Renal pelvis (tissue), 12 donors: ENCODE data around the gene PIP5K1B. TPM values are rescaled to one million over a fixed set of nuclear protein-coding genes. Genes with fewer than 3 reads are reported as not detected.
A peak's percentile ranks its signal among the peaks of the same experiment; 100 is the strongest.
"Not testable (repeated sequence)": the region's sequence is repeated elsewhere in the genome, so short reads cannot be mapped to it uniquely, and the experiment has no call there.

Source experiments
- DNase-seq: peaks from one replicate; pipeline ENCODE4 v3.0.0-alpha.2; 2013
- long read RNA-seq, 16 experiments: transcript quantifications; one replicate each; lab custom pipeline, GENCODE V29; 2026
- polyA plus RNA-seq, 3 donors: library from polyadenylated mRNA; unstranded; fragments of 120-200 nt; gene quantifications; one replicate each; pipeline ENCODE4 v1.2.1, GENCODE V29; 2013; ENCODE audit not compliant: insufficient read length in 3 of 3

The PIP5K1B gene
- polyA plus RNA-seq: 1 to 10 TPM; 6.0 to 6.4 (median 6.3) TPM
- long read RNA-seq, donor 1: 0 reads
- long read RNA-seq, donor 2: 0 reads
- long read RNA-seq, donor 3, partial matches to known transcripts: 0 of 1 reads
- long read RNA-seq, donor 3, other reads (novel, unspliced or antisense): 0 of 1 reads
- long read RNA-seq, donor 4, partial matches to known transcripts: 0 of 1 reads
- long read RNA-seq, donor 4, other reads (novel, unspliced or antisense): 0 of 1 reads
- long read RNA-seq, donor 5: 0 reads
- long read RNA-seq, donor 6: 0 reads
- long read RNA-seq, donor 7: 0 reads
- long read RNA-seq, donor 8: 0 reads
- long read RNA-seq, donor 9: 0 reads
- long read RNA-seq, donor 10: 0 reads
- long read RNA-seq, donor 11: 0 reads
- long read RNA-seq, donor 12, partial matches to known transcripts: 0 of 1 reads
- long read RNA-seq, donor 12, other reads (novel, unspliced or antisense): 0 of 1 reads
- long read RNA-seq, donor 13: 0 reads
- long read RNA-seq, donor 14: 0 reads
- long read RNA-seq, donor 15, partial matches to known transcripts: 9 of 13 reads
- long read RNA-seq, donor 15, other reads (novel, unspliced or antisense): 0 of 13 reads
- long read RNA-seq, donor 16: 0 reads

DNA sequence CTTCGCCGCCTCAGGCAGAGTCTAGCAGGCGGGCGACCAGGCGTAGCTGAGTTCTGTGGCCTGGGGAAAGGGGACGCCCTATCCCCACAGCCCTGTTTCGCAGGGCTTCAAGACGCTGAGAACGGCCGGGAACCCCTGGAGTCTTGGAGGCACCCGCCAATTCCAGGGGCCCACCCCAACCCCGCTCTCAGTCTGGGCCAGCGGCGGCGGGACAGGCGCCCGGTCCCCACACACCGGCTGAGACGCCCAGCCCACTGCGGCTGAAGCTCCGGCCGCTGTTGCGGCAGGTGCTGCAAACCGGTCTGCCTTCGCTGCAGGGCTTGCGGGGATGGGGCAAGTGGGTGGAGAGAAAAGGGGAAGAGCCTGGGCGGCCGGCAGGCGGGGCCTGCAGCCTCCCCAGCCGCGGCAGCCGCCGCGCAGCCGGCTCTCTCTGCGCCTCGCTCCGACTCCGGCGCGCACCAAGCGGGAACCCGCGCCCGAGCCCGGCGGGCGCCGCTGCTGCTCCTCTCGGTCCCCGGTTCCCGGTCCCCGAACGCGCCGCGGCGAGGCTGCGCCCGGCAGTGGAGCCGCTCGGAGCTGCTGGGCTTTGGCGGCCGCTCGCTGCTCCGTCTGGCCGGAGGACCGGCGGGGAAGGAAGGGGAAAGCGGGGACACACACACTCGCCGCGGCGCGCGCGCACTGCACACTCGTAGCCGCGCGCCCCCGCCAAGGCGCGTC lies at the start of gene PIP5K1B:
Gene PIP5K1B (plus strand): TSS at position 427 of the 717 bp plus-strand sequence. CDS start 117,375 bp downstream, outside the sequence.
- DNase-seq: peak; percentile 74

- no peak for DNase-seq
Measured at GRCh38 chr9:68664036-68664435, 41.0 kb upstream of the PIP5K1B start.

DNA sequence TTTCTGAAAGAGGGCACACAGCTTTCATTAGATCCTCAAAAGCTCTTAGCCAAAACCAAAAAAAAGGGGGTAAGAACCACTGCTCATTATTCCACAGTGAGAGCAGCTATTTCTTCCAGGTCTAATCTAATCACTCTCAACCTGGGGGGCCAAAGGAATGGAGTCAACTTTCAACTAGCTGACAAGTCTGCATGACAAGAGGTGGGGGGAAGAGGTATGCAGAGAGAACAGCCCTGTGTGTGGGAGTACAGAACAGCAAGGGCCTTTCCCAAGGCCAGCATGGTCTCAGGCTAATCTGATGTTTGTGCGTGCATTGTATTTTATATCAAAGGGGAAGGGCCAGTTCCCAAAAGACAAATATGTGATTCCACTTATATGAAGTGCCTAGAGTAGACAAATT lies 36.9 kb upstream of the PIP5K1B start:
- no peak for DNase-seq

DNA sequence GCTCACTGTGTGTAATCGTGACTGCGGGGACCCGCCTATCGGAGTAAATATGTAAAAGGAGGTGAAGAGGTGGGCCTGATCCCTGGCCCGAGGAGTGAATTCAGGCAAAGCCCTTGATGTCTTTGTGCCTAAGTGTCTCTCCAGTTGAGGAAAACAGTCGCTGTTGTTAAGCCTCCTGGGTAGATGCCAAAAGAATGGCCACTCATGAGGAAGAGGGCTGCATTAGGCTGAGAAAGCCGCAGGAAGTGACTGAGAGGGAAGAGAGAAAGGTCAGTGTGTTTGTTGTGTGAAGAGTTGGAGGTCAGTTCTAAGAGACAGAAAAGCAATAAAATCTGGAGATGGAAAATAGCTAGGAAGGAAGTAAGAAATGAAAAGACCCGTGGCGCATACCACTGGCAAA lies 35.8 kb upstream of the PIP5K1B start:
- DNase-seq: peak; percentile 9

GRCh38 chr9:68672215-68672614 lies 32.8 kb upstream of the PIP5K1B start:
- no peak for DNase-seq

- no peak for DNase-seq
Measured at GRCh38 chr9:68672625-68673024, 32.4 kb upstream of the PIP5K1B start.

- DNase-seq: peak; percentile 11
Measured at GRCh38 chr9:68678430-68678829, 26.6 kb upstream of the PIP5K1B start.

DNA sequence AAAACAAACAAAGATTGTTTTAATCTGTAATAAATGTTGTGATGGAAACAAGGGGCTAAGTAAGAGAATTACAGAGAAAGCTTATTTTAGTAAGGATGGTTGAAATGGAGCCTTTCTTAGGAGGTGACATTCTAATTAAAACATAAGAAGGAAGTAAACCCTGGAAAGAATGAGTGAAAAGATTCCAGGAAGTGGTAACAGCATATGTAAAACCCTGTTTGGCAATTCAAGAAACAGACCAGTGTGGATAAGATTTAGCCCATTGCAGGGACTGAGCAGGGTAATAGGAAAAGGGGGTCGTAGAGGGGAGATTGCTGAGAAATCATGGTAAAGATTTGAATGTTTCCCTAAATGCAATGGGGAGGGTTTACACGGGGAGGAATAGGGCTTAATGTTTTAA lies 21.6 kb upstream of the PIP5K1B start:
- DNase-seq: no peak

GRCh38 chr9:68685213-68685612 lies 19.8 kb upstream of the PIP5K1B start:
- no peak for DNase-seq

DNA sequence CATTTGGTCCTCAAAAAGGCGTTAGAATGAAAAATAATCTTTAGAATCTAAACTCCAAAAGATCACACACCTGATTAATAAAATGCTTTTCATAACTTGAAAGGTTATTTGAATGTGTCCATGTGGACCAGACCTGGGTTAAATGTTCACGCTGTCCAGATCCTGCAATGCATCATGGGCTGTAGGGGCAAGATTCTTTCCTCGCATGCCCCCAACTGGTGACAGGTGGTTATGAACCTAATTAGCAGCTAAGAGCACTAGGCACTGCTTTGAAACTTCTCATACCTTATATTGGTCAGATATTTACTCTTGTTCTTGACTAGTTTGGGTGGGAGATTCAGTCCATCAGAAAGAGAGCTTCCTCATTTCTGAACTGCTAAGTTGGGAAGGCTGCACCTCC lies 19.3 kb upstream of the PIP5K1B start:
- no peak for DNase-seq

DNA sequence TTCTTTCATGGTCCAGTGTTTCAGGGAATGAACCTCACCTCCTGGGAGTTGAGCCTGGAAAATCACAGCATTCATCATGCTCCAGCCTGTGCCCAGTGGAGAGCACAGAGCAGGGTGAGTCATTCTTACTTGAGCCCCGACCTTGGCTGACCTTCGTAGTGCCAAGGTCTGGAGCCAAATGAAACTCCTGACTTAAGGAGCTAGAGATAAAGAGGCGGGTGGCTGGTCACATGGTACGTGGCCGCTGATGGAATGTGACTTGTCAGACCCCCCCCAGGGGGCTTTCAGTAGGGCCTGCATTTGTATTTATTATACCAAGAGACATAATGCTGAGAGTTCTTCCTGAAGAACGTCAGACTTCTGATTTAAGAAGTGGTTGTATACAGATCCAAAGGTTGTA lies 15.0 kb upstream of the PIP5K1B start:
- no peak for DNase-seq

DNA sequence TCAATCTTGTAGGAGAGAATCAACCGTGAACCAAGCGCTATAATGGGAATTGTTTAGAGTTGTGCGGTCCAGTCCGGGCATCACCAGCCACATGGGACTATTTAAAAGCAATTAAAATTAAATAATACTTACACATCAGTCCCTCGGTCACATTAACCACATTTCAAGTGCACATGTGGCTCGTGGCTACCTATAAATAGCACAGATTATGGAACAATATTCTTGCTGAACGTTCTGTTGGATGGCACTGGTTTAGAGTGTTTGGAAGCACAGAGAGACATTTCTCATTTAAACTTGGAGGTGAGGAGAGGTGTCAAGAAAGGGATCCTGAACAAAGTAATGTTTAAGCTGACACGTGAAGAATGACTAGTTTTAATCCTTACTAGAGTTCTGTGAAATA lies 12.5 kb upstream of the PIP5K1B start:
- no peak for DNase-seq

GRCh38 chr9:68694125-68694524 lies 10.9 kb upstream of the PIP5K1B start:
- DNase-seq: no peak

GRCh38 chr9:68697851-68698250 lies 7.2 kb upstream of the PIP5K1B start:
- no peak for DNase-seq

- no peak for DNase-seq
Measured at GRCh38 chr9:68698943-68699509, 6.0 kb upstream of the PIP5K1B start.

GRCh38 chr9:68699625-68700024 lies 5.4 kb upstream of the PIP5K1B start:
- not testable (repeated sequence) for DNase-seq

DNA sequence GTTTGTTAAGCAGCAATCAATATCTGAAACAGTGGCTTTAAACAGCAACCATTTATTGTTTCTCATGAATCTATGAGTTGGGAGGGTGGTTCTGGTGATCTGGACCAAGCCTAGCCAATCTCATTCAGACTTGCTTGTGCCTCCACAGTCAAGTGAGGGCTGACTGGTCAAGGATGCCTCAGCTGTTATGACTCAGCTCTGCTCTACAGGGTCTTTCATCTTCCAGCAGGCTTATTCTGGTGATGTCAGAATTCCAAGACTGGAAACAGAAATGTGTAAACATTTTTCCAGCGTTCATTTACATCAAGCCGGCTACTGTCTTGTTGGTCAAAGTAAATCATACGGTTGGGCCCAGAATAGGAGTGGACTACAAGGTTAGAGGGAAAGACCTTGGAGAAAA lies 2.5 kb upstream of the PIP5K1B start:
- no peak for DNase-seq

- no peak for DNase-seq
Measured at GRCh38 chr9:68703672-68704071, 1.4 kb upstream of the PIP5K1B start.

GRCh38 chr9:68704498-68704813 lies 584 bp upstream of the PIP5K1B start:
- no peak for DNase-seq

GRCh38 chr9:68705531-68706362 lies 707 bp downstream of the PIP5K1B start:
- DNase-seq: peak; percentile 19

DNA sequence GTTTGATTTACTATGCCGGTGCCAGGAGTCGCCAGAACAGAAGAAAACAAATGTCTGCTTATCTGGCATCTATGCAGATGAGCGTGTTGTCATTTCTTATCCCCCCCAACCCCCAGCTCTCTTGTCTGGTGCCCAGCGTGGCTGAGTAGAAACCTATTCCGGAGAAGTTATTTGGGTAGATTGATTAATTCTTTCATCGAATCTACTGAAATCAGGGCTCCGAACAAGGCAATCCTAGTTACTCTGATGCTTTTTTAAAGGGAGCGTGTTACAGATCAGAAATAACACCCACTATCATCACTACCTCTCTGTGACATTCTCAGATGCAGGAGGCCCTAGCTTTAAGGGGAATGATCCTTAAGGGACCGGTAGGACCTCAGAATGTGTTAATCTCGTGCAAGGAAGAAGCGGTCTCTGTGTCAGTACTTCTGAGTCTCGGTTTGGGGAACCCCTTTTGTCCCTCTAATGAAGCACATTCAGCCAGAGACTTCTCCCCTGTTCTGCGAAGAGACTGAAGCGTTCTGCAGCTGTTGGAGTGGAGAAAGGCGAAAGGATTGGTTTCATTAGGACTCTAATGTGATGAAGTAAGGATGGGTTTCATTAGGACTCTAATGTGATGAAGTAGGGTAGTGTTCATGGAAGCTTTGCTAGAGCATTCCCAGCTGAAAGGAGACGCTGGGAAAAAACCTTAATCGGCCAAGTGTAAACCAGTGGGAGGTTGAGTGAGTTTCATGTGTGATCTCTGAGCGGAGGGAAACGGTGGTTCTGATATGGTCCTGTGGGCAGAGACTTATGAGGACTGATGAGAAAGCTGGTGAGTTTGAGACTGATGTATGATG lies 1.5 kb downstream of the PIP5K1B start:
- peak; percentile 29 for DNase-seq
